ENCODE results near the gene SPOP. TPM values are rescaled to one million over a fixed set of nuclear protein-coding genes. Genes with fewer than 3 reads are reported as not detected.

The SPOP gene
- total and polyA plus RNA-seq, 2 of the 4 experiments (the other 2 are of a cell fraction), result 24.9 to 47.5 TPM

DNA sequence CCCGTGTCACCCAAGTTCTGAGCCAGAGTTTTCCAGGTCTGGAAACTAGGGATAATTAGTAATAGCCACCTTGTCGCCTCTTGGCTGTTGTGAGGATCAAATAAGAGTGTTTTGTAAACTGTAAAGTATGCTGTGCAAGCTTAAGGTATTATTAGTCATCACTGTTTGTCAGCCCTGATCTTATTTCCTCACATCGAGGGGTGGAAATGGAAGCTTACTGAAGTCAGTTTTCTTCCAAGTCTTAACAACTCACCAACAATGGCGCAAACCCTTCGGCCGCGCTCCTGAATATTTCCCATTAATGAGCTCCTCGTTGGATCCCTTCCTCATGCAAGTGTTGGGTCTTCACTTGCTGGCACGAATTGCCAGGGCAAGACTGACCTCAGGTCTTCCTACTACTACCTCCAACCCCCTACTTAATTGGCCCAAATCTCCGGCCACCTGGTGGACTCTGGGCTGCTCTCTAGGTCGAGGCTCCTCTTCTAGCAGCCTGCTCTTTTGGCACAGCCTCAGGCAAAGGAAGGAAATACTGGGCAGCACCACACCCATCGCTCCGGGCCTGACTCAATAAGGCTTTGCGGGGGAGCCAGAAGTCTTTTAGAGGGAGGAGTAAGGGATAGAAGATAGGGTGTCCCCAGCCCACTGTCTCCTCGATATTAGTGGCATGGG, 30.8 kb upstream of the SPOP start:
- no peak overlapping the region for H2AK5ac ChIP-seq (ENCODE audit: low read depth, low read length)
- H3K27me3 ChIP-seq (ENCODE audit: control insufficient read depth, insufficient read depth, low read length), result no peaks in the 10 kb centered on the region
- H2BK120ac ChIP-seq (ENCODE audit: low read depth, low read length), result no peak overlapping the region
- H3K9me3 ChIP-seq (ENCODE audit: control insufficient read depth, insufficient read depth, low read length), result no peaks in the 10 kb centered on the region
- no peak overlapping the region for H2BK20ac ChIP-seq (ENCODE audit: low read depth, low read length)
- CTCF ChIA-PET, result interaction anchor here (0.7 to 1.5 kb wide), 7 partner anchors 9 to 151 kb away, joined by 3 to 5 read pairs (median 3); no protein-coding TSS in a partner anchor
- no peak overlapping the region for H3K56ac ChIP-seq (ENCODE audit: extremely low read depth, insufficient read depth, low read length)
- peak overlapping the region; percentile 58 for H3K4me3 ChIP-seq (ENCODE audit: insufficient read depth, low read depth, low read length)
- H2BK5ac ChIP-seq (ENCODE audit: low read depth, low read length, poor library complexity, severe bottlenecking), result peak overlapping the region; percentile 43
- 50% methylated on average over 3 of the region's 15 CpGs; no CpG with 5 or more reads in 1 of the 2 experiments for WGBS, 2 experiments (ENCODE audit: extremely low coverage in 2 of 2, insufficient read length in 1 of 2)
- H4K5ac ChIP-seq (ENCODE audit: low read depth, low read length), result peak overlapping the region; percentile 98
- peak overlapping the region; percentile 56 for H3K9ac ChIP-seq (ENCODE audit: low read depth, low read length)
- intact Hi-C loops (cut with micrococcal nuclease) (loop anchor here (1.0 to 2.0 kb wide), 2 partner anchors 71 to 80 kb away; partner anchors contain the start of gene KAT7), in situ Hi-C loops (cut with MboI; ENCODE audit: low sequenced_read_pairs) (loop anchor here (5.0 to 10.0 kb wide), 2 partner anchors 139 to 286 kb away; partner anchors contain the start of genes DLX3 and TAC4), dilution Hi-C loops (cut with HindIII; ENCODE audit: low sequenced_read_pairs, unreplicated experiment) (no loop called here)
- H3K23ac ChIP-seq (ENCODE audit: low read depth, low read length), result peak overlapping the region; percentile 25; the same call in 1 of the 2 replicates
- peak overlapping the region; percentile 27; the same call in 1 of the 2 replicates for H3K27ac ChIP-seq (ENCODE audit: insufficient read depth, low read length)
- peaks cover 26 to 35% of the 10 kb centered on the region in 2 experiments for H3K79me1 ChIP-seq (ENCODE audit: low read depth in 1 of 2, low read length in 2 of 2)
- peak overlapping the region; percentile 54 for H4K91ac ChIP-seq (ENCODE audit: insufficient read depth, low read depth, low read length)
- peaks cover 5% of the 10 kb centered on the region for H3K4me1 ChIP-seq (ENCODE audit: control insufficient read depth, insufficient read depth, low read length)
- peak overlapping the region; percentile 53 to 99 for H4K8ac ChIP-seq (ENCODE audit: low read depth in 2 of 2, low read length in 2 of 2)
- no peak for ATAC-seq (ENCODE audit: low read depth)
- peak overlapping the region; percentile 88 for H2AK9ac ChIP-seq (replicated peaks; ENCODE audit: low read depth, low read length, poor library complexity)
- H3K9me1 ChIP-seq (ENCODE audit: insufficient read depth, low read length), result peaks cover 7% of the 10 kb centered on the region; the same call in 1 of the 2 replicates
- peak overlapping the region; percentile 85 for H3K4ac ChIP-seq (ENCODE audit: low read depth, low read length)
- no peaks in the 10 kb centered on the region for H4K20me1 ChIP-seq (ENCODE audit: insufficient read depth, low read length)
- no peak overlapping the region for H2BK15ac ChIP-seq (ENCODE audit: low read depth, low read length)
- no peak for DNase-seq
- H3K36me3 ChIP-seq (ENCODE audit: control insufficient read depth, insufficient read depth, low read length), result peaks cover 17% of the 10 kb centered on the region
- H3K14ac ChIP-seq (replicated peaks; ENCODE audit: low read depth, low read length), result peak overlapping the region; percentile 81
- H3K4me2 ChIP-seq (ENCODE audit: low read depth, low read length), result peak overlapping the region; percentile 89
- POLR2A ChIA-PET (ENCODE audit: unreplicated experiment), result no interaction called here
- peak overlapping the region; percentile 96 for H2AFZ ChIP-seq (replicated peaks; ENCODE audit: low read length, poor library complexity)
- no peak overlapping the region for H3K18ac ChIP-seq (ENCODE audit: low read depth, low read length)
- no TSS peak for BruUV-seq (replicated peaks)
- no peak for TF ChIP-seq POLR2A (IDR thresholded peaks at IDR 0.05; ENCODE audit: low read depth, low read length)
- no peak for TF ChIP-seq MXI1 (IDR thresholded peaks at IDR 0.05; ENCODE audit: borderline replicate concordance, low read depth, low read length)
- no peak for TF ChIP-seq SMC3 (IDR thresholded peaks at IDR 0.05; ENCODE audit: low read depth, low read length)
- no peak for TF ChIP-seq NFE2L2 (IDR thresholded peaks at IDR 0.05; ENCODE audit: low read depth, low read length)
- TF ChIP-seq BHLHE40 (IDR thresholded peaks at IDR 0.05; ENCODE audit: low read depth, low read length), result no peak
- TF ChIP-seq, protein P1, sequence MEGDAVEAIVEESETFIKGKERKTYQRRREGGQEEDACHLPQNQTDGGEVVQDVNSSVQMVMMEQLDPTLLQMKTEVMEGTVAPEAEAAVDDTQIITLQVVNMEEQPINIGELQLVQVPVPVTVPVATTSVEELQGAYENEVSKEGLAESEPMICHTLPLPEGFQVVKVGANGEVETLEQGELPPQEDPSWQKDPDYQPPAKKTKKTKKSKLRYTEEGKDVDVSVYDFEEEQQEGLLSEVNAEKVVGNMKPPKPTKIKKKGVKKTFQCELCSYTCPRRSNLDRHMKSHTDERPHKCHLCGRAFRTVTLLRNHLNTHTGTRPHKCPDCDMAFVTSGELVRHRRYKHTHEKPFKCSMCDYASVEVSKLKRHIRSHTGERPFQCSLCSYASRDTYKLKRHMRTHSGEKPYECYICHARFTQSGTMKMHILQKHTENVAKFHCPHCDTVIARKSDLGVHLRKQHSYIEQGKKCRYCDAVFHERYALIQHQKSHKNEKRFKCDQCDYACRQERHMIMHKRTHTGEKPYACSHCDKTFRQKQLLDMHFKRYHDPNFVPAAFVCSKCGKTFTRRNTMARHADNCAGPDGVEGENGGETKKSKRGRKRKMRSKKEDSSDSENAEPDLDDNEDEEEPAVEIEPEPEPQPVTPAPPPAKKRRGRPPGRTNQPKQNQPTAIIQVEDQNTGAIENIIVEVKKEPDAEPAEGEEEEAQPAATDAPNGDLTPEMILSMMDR (conservative IDR thresholded peaks at IDR 0.05; ENCODE audit: low read depth, low read length), result no peak
- no peak for TF ChIP-seq RFX5 (IDR thresholded peaks at IDR 0.05; ENCODE audit: low read depth, low read length)
- no peak for TF ChIP-seq RAD21 (IDR thresholded peaks at IDR 0.05; ENCODE audit: low read length)
- no peak for TF ChIP-seq MAFK (IDR thresholded peaks at IDR 0.05; ENCODE audit: low read depth, low read length)
- TF ChIP-seq, protein P2, sequence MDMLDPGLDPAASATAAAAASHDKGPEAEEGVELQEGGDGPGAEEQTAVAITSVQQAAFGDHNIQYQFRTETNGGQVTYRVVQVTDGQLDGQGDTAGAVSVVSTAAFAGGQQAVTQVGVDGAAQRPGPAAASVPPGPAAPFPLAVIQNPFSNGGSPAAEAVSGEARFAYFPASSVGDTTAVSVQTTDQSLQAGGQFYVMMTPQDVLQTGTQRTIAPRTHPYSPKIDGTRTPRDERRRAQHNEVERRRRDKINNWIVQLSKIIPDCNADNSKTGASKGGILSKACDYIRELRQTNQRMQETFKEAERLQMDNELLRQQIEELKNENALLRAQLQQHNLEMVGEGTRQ (IDR thresholded peaks at IDR 0.05; ENCODE audit: low read depth, low read length), result no peak
- TF ChIP-seq RCOR1 (IDR thresholded peaks at IDR 0.05; ENCODE audit: insufficient replicate concordance, low read length), result no peak
- TF ChIP-seq CEBPB (IDR thresholded peaks at IDR 0.05; ENCODE audit: low read depth, low read length), result no peak
- TF ChIP-seq, protein P3, sequence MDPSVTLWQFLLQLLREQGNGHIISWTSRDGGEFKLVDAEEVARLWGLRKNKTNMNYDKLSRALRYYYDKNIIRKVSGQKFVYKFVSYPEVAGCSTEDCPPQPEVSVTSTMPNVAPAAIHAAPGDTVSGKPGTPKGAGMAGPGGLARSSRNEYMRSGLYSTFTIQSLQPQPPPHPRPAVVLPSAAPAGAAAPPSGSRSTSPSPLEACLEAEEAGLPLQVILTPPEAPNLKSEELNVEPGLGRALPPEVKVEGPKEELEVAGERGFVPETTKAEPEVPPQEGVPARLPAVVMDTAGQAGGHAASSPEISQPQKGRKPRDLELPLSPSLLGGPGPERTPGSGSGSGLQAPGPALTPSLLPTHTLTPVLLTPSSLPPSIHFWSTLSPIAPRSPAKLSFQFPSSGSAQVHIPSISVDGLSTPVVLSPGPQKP (IDR thresholded peaks at IDR 0.05; ENCODE audit: borderline replicate concordance, low read depth, low read length), result no peak
- TF ChIP-seq MAZ (IDR thresholded peaks at IDR 0.05; ENCODE audit: borderline replicate concordance, low read depth, low read length), result no peak
